SK-N-SH (cell line): ENCODE data around the gene ZNF764. TPM values are rescaled to one million over a fixed set of nuclear protein-coding genes. Genes with fewer than 3 reads are reported as not detected.

Experiments
- CTCF ChIA-PET: fragments of 300-600, 350-600 bp; formaldehyde crosslinking; extraction: SDS; loops from one replicate; lab custom pipeline; 2021; lab: Yijun Ruan, JAX
- POLR2A ChIA-PET: fragments of 350-600 bp; sonication (Branson Sonifier 250); formaldehyde crosslinking; extraction: SDS; loops from one replicate; lab custom pipeline; 2020; ENCODE audit warnings: antibody characterized with exemption, inconsistent platforms; lab: Yijun Ruan, JAX
- DNase-seq: peaks from one replicate; pipeline ENCODE4 v3.0.0; 2012
- H2AFZ ChIP-seq: fragments of 200-600 bp; sonication (generic); 2 replicates; pipeline ENCODE4 v1.8.1; 2016; ENCODE audit warnings: antibody characterized with exemption, mild to moderate bottlenecking, low read depth
- H3F3A ChIP-seq: fragments of 200-600 bp; sonication (generic); replicated peaks from 2 replicates; pipeline ENCODE3; 2016; ENCODE audit warnings: antibody characterized with exemption, mild to moderate bottlenecking; ENCODE audit not compliant: insufficient read depth
- H3K27ac ChIP-seq, 2 experiments: fragments of 200-500 bp in 1 of 2; fragments of 200-600 bp in 1 of 2; sonication (Bioruptor generic) in 1 of 2; sonication (generic), shearing (Covaris generic) in 1 of 2; 2 replicates each; pipeline versions ENCODE4 v1.5.1 to v1.6.1; 2014 to 2016; ENCODE audit warnings: low read depth in 2 of 2, inconsistent platforms in 1 of 2, low read length in 1 of 2, mild to moderate bottlenecking in 1 of 2, mixed read lengths in 1 of 2
- H3K27me3 ChIP-seq: fragments of 200-600 bp; sonication (generic), shearing (Covaris generic); 2 replicates; pipeline ENCODE4 v1.6.1; 2016; ENCODE audit warnings: mixed run types; ENCODE audit not compliant: insufficient read depth
- H3K36me3 ChIP-seq, 2 experiments: fragments of 200-500 bp in 1 of 2; fragments of 200-600 bp in 1 of 2; sonication (Bioruptor generic) in 1 of 2; sonication (generic) in 1 of 2; replicated peaks in 1 of 2; 2 replicates each; pipeline versions ENCODE3 to v1.5.1; 2014 to 2016; ENCODE audit warnings: low read length in 1 of 2, mild to moderate bottlenecking in 1 of 2; ENCODE audit not compliant: insufficient read depth in 2 of 2, control insufficient read depth in 1 of 2
- H3K4me1 ChIP-seq, 2 experiments: fragments of 200-500 bp in 1 of 2; fragments of 200-600 bp in 1 of 2; sonication (Bioruptor generic) in 1 of 2; sonication (generic), shearing (Covaris generic) in 1 of 2; 2 replicates each; pipeline versions ENCODE4 v1.5.1 to v1.6.1; 2014 to 2016; ENCODE audit warnings: low read depth in 1 of 2, low read length in 1 of 2, mixed run types in 1 of 2; ENCODE audit not compliant: insufficient read depth in 2 of 2, control insufficient read depth in 1 of 2
- H3K4me2 ChIP-seq: fragments of 200-600 bp; sonication (generic), shearing (Covaris generic); 2 replicates; pipeline ENCODE4 v1.6.1; 2017; ENCODE audit warnings: mixed run types
- H3K4me3 ChIP-seq, 2 experiments: fragments of 200-500 bp in 1 of 2; fragments of 200-600 bp in 1 of 2; sonication (Bioruptor generic) in 1 of 2; sonication (generic), shearing (Covaris generic) in 1 of 2; 2 replicates each; pipeline versions ENCODE4 v1.5.1 to v1.8.1; 2014 to 2016; ENCODE audit warnings: low read depth in 2 of 2, inconsistent platforms in 1 of 2, low read length in 1 of 2, mild to moderate bottlenecking in 1 of 2, mixed read lengths in 1 of 2, moderate library complexity in 1 of 2
- H3K79me2 ChIP-seq: fragments of 200-600 bp; sonication (generic); 2 replicates; pipeline ENCODE4 v1.8.1; 2017; ENCODE audit warnings: mild to moderate bottlenecking; ENCODE audit not compliant: insufficient read depth
- H3K9ac ChIP-seq: fragments of 200-600 bp; sonication (generic); 2 replicates; pipeline ENCODE4 v1.6.1; 2017; ENCODE audit warnings: mixed run types
- H3K9me2 ChIP-seq: fragments of 200-600 bp; sonication (generic); 2 replicates; pipeline ENCODE4 v1.6.1; 2017; ENCODE audit warnings: mixed run types
- H3K9me3 ChIP-seq: fragments of 200-600 bp; sonication (generic); 2 replicates; pipeline ENCODE4 v1.6.1; 2017; ENCODE audit warnings: mixed run types, mild to moderate bottlenecking, moderate library complexity
- H4K20me1 ChIP-seq: fragments of 200-600 bp; sonication (generic); 2 replicates; pipeline ENCODE4 v1.6.1; 2017; ENCODE audit warnings: mild to moderate bottlenecking, mixed run types; ENCODE audit not compliant: insufficient read depth
- ELF1 ChIP-seq: IDR thresholded peaks from 2 replicates; pipeline ENCODE4 v1.4.0; 2012
- EP300 ChIP-seq, 2 experiments: IDR thresholded peaks; 2 replicates each; pipeline versions ENCODE4 v1.4.0 to v1.6.1; 2012; ENCODE audit warnings: borderline replicate concordance in 1 of 2, low read depth in 1 of 2, low read length in 1 of 2
- FOXJ3 ChIP-seq: sonication (generic); formaldehyde crosslinking; IDR thresholded peaks from 2 replicates; pipeline ENCODE4 v1.5.1; 2020; ENCODE audit warnings: mild to moderate bottlenecking, missing genetic modification reagents
- FOXM1 ChIP-seq: IDR thresholded peaks from 2 replicates; pipeline ENCODE4 v1.4.0; 2012; ENCODE audit warnings: low read depth, mild to moderate bottlenecking
- GABPA ChIP-seq: IDR thresholded peaks from 2 replicates; pipeline ENCODE4 v1.4.0; 2012; ENCODE audit warnings: low read depth, mild to moderate bottlenecking
- GATA2 ChIP-seq: sonication (generic); formaldehyde crosslinking; IDR thresholded peaks from 2 replicates; pipeline ENCODE4 v1.5.0; 2020; ENCODE audit warnings: mild to moderate bottlenecking, missing genetic modification reagents
- JUND ChIP-seq: IDR thresholded peaks from 2 replicates; pipeline ENCODE4 v1.4.0; 2012
- NRF1 ChIP-seq: IDR thresholded peaks from 2 replicates; pipeline ENCODE4 v1.6.1; 2012; ENCODE audit warnings: low read depth, mild to moderate bottlenecking, low read length
- POLR2AphosphoS5 ChIP-seq: IDR thresholded peaks from 2 replicates; pipeline ENCODE4 v1.6.1; 2012; ENCODE audit warnings: low read depth, low read length
- RFX5 ChIP-seq: IDR thresholded peaks from 2 replicates; pipeline ENCODE4 v1.6.1; 2012; ENCODE audit warnings: mild to moderate bottlenecking, improper control_type of control experiment, low read length
- TAF1 ChIP-seq: IDR thresholded peaks from 2 replicates; pipeline ENCODE4 v1.6.1; 2012; ENCODE audit warnings: low read depth, mild to moderate bottlenecking, low read length, moderate library complexity, borderline replicate concordance
- TCF12 ChIP-seq: IDR thresholded peaks from 2 replicates; pipeline ENCODE4 v1.4.0; 2012
- YY1 ChIP-seq: IDR thresholded peaks from 2 replicates; pipeline ENCODE4 v1.4.0; 2012; ENCODE audit warnings: low read depth, mild to moderate bottlenecking
- WGBS: methylation state at CpG from one replicate; pipeline ENCODE4 v1.1.6; 2017; ENCODE audit warnings: low lambda C conversion rate; 5-methylcytosine and 5-hydroxymethylcytosine counted together
- polyA plus RNA-seq, 3 experiments: library from polyadenylated mRNA; depleted of rRNA; stranded (reverse); fragments of >200 nt; gene quantifications; 2 replicates each; pipeline ENCODE4 v1.2.3, GENCODE V29; 2012
- TF ChIP-seq, protein P1 (sequence below): fragments of 200-600 bp; sonication (generic); IDR thresholded peaks from 2 replicates; pipeline ENCODE4 v1.6.1; 2017; ENCODE audit warnings: antibody characterized with exemption, mild to moderate bottlenecking, moderate library complexity
- TF ChIP-seq, protein P2 (sequence below): fragments of 150-350 bp; IDR thresholded peaks from 2 replicates; pipeline ENCODE4 v1.6.1; 2017; ENCODE audit warnings: antibody characterized with exemption, low read length, low read depth, borderline replicate concordance
- TF ChIP-seq, protein P3 (sequence below): IDR thresholded peaks from 2 replicates; pipeline ENCODE4 v1.4.0; 2012; ENCODE audit warnings: low read depth, borderline replicate concordance
- TF ChIP-seq, protein P4 (sequence below): IDR thresholded peaks from 2 replicates; pipeline ENCODE4 v1.4.0; 2012; ENCODE audit warnings: low read depth

Gene ZNF764
- polyA plus RNA-seq, 1 of the 3 experiments (the other 2 are of a cell fraction), result 2.8 TPM

DNA sequence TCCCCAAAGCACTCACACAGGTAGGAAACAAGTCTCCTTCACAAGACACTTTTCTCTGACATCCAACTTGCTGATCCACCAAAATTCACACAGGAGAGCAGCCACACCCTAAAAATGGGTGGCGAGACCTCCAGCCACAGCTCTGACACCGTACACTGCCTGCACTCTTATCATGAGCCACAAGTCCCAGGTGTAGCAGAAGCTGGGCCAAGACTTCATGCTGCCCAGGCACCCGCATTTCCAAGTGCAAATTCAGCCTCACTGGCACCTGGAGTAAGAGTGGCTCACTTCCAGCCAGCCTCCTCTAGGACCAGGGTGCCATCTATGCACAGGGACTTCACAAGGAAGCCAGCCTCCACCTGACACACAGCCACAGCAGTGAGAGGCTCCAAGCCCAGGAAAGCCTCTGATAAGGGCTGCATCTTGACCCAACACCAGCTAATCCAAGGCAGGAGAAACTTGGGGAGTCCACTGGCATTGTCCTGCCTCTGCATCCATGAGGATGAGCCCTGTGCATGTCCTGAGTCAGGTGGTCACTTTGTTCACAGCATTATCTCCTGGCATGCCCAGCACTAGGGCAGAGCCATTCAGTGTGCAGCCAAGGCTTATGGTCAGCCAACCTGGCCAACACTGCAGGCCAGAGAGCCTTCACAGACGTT, 29.2 kb downstream of the ZNF764 start:
- no peak overlapping the region for H3K4me2 ChIP-seq
- H2AFZ ChIP-seq, result no peak overlapping the region
- H3K36me3 ChIP-seq, result peaks cover 10 to 19% of the 10 kb centered on the region in 2 experiments
- no peak overlapping the region for H3K27ac ChIP-seq
- H3K4me1 ChIP-seq, result peaks cover 6 to 21% of the 10 kb centered on the region in 2 experiments; a peak in 3 of 4 replicates
- H3K9ac ChIP-seq, result no peak overlapping the region
- H3K4me3 ChIP-seq, result no peak overlapping the region
- TF ChIP-seq GABPA (no peak), FOXJ3 (no peak), YY1 (no peak), TCF12 (no peak), ELF1 (no peak), RFX5 (no peak), EP300 (IDR thresholded peaks at IDR 0.05; ENCODE audit: borderline replicate concordance in 1 of 2, low read depth in 1 of 2, low read length in 1 of 2) (no peak), GATA2 (CRISPR knock-in tag) (no peak), FOXM1 (no peak), JUND (no peak), NRF1 (no peak), TAF1 (no peak), POLR2AphosphoS5 (no peak)
- TF ChIP-seq, protein P1, sequence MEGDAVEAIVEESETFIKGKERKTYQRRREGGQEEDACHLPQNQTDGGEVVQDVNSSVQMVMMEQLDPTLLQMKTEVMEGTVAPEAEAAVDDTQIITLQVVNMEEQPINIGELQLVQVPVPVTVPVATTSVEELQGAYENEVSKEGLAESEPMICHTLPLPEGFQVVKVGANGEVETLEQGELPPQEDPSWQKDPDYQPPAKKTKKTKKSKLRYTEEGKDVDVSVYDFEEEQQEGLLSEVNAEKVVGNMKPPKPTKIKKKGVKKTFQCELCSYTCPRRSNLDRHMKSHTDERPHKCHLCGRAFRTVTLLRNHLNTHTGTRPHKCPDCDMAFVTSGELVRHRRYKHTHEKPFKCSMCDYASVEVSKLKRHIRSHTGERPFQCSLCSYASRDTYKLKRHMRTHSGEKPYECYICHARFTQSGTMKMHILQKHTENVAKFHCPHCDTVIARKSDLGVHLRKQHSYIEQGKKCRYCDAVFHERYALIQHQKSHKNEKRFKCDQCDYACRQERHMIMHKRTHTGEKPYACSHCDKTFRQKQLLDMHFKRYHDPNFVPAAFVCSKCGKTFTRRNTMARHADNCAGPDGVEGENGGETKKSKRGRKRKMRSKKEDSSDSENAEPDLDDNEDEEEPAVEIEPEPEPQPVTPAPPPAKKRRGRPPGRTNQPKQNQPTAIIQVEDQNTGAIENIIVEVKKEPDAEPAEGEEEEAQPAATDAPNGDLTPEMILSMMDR, result no peak
- TF ChIP-seq, protein P2, sequence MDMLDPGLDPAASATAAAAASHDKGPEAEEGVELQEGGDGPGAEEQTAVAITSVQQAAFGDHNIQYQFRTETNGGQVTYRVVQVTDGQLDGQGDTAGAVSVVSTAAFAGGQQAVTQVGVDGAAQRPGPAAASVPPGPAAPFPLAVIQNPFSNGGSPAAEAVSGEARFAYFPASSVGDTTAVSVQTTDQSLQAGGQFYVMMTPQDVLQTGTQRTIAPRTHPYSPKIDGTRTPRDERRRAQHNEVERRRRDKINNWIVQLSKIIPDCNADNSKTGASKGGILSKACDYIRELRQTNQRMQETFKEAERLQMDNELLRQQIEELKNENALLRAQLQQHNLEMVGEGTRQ, result no peak
- TF ChIP-seq, protein P3, sequence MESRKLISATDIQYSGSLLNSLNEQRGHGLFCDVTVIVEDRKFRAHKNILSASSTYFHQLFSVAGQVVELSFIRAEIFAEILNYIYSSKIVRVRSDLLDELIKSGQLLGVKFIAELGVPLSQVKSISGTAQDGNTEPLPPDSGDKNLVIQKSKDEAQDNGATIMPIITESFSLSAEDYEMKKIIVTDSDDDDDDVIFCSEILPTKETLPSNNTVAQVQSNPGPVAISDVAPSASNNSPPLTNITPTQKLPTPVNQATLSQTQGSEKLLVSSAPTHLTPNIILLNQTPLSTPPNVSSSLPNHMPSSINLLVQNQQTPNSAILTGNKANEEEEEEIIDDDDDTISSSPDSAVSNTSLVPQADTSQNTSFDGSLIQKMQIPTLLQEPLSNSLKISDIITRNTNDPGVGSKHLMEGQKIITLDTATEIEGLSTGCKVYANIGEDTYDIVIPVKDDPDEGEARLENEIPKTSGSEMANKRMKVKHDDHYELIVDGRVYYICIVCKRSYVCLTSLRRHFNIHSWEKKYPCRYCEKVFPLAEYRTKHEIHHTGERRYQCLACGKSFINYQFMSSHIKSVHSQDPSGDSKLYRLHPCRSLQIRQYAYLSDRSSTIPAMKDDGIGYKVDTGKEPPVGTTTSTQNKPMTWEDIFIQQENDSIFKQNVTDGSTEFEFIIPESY, result no peak
- TF ChIP-seq, protein P4, sequence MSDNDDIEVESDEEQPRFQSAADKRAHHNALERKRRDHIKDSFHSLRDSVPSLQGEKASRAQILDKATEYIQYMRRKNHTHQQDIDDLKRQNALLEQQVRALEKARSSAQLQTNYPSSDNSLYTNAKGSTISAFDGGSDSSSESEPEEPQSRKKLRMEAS, result no peak
- H3K9me3 ChIP-seq, result no peaks in the 10 kb centered on the region
- peaks cover 4% of the 10 kb centered on the region for H3F3A ChIP-seq
- no peaks in the 10 kb centered on the region for H3K9me2 ChIP-seq
- no peaks in the 10 kb centered on the region for H4K20me1 ChIP-seq
- WGBS, result 83% methylated on average over 4 of the region's 4 CpGs
- POLR2A ChIA-PET, result interaction anchor here (0.6 to 1.1 kb wide), 2 partner anchors 80 to 99 kb away, joined by 3 read pairs; partner anchors contain the start of gene DCTPP1
- H3K79me2 ChIP-seq, result peaks cover 4% of the 10 kb centered on the region; the same call in 1 of the 2 replicates
- H3K27me3 ChIP-seq, result no peaks in the 10 kb centered on the region
- DNase-seq, result no peak
- CTCF ChIA-PET, result interaction anchor here (1.0 to 2.5 kb wide), 3 partner anchors 79 to 100 kb away, joined by 3 to 15 read pairs (median 9); partner anchors contain the start of gene DCTPP1
